Measurements from ENCODE around the gene HDAC9.

HDAC9 gene

GRCh38 chr7:18843979-18844378 is 348.4 kb downstream of the HDAC9 start:
- TF ChIP-seq, protein P1, sequence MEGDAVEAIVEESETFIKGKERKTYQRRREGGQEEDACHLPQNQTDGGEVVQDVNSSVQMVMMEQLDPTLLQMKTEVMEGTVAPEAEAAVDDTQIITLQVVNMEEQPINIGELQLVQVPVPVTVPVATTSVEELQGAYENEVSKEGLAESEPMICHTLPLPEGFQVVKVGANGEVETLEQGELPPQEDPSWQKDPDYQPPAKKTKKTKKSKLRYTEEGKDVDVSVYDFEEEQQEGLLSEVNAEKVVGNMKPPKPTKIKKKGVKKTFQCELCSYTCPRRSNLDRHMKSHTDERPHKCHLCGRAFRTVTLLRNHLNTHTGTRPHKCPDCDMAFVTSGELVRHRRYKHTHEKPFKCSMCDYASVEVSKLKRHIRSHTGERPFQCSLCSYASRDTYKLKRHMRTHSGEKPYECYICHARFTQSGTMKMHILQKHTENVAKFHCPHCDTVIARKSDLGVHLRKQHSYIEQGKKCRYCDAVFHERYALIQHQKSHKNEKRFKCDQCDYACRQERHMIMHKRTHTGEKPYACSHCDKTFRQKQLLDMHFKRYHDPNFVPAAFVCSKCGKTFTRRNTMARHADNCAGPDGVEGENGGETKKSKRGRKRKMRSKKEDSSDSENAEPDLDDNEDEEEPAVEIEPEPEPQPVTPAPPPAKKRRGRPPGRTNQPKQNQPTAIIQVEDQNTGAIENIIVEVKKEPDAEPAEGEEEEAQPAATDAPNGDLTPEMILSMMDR (IDR thresholded peaks at IDR 0.05; ENCODE audit: insufficient read depth, missing control alignments) = no peak
- FAIRE-seq = no peak
- no peak for DNase-seq (ENCODE audit: insufficient read length, low spot score)

DNA sequence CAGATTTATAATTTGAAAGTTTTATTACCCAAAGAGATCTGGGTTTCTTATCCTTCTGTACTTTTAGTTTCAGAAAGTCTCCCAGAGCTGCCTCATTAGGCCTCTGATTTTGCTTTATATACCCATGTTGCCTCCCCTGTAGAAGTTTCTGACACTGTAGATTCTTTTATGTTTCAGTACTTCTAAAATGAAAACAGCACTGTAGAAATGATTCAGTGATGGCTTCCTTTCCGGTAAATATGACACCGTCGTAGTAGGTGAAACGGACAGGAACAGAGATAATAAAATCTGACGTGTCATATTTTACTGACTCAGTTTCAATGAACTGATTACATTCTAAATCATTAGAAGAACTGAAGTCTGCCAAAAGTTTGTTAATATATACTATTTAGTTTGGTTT is 349.2 kb downstream of the HDAC9 start:
- FAIRE-seq = no peak
- no peak for DNase-seq (ENCODE audit: insufficient read length, low spot score)
- TF ChIP-seq, protein P1 (IDR thresholded peaks at IDR 0.05; ENCODE audit: insufficient read depth, missing control alignments) = no peak

- DNase-seq (ENCODE audit: insufficient read length, low spot score) (no peak), FAIRE-seq (no peak)
- TF ChIP-seq, protein P1 (IDR thresholded peaks at IDR 0.05; ENCODE audit: insufficient read depth, missing control alignments) = no peak
These were observed 350.2 kb downstream of the HDAC9 start for GRCh38 chr7:18845700-18846099.

- no peak for FAIRE-seq
- DNase-seq (ENCODE audit: insufficient read length, low spot score) = no peak
- TF ChIP-seq, protein P1 (IDR thresholded peaks at IDR 0.05; ENCODE audit: insufficient read depth, missing control alignments) = no peak
These were observed 351.2 kb downstream of the HDAC9 start for GRCh38 chr7:18846765-18847215.

GRCh38 chr7:18849130-18849529 is 353.6 kb downstream of the HDAC9 start:
- no peak for FAIRE-seq
- TF ChIP-seq, protein P1 (IDR thresholded peaks at IDR 0.05; ENCODE audit: insufficient read depth, missing control alignments) = no peak

DNA sequence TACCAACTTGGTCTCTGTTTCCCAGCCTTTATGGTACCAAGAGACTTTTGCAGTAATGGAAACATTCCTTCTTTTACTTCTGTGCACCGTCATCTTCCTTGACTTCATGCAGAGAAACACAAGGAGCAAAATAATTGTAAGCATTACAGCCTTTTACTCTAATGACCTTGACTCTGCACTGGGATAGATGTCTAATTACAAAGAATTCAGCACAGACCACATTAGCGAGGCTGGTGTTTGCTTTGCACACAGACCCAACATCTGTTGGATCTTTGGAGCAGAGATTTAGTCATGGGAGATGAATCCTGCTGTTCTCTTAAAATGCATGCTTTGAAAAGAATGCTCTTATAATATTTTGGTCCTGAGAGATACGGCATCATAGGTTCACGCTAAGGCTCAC is 360.2 kb downstream of the HDAC9 start:
- TF ChIP-seq, protein P1 (IDR thresholded peaks at IDR 0.05; ENCODE audit: insufficient read depth, missing control alignments) = no peak
- FAIRE-seq (no peak), DNase-seq (ENCODE audit: insufficient read length, low spot score) (no peak)

More at GRCh38 chr7:18849130-18849529, 353.6 kb downstream of the HDAC9 start:
- DNase-seq (ENCODE audit: insufficient read length, low spot score) = no peak

DNA sequence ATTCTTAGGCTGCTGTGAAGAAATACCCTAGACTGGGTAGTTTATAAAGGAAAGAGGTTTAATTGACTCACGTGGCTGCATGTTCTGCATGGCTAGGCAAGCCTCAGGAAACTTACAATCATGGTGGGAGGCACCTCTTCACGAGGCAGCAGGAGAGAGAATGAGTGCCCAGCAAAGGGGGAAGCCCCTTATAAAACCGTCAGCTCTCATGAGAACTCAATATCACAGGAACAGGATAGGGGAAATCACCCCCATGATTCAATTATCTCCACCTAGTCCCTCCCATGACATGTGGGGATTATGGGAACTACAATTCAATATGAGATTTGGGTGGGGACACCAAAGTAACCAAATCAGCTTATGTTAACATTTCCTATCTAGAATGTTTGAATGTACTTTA is 362.7 kb downstream of the HDAC9 start:
- no peak for FAIRE-seq
- DNase-seq (ENCODE audit: insufficient read length, low spot score) = no peak
- TF ChIP-seq, protein P1 (IDR thresholded peaks at IDR 0.05; ENCODE audit: insufficient read depth, missing control alignments) = no peak
